Stimulated activated naive CD8-positive, alpha-beta T cell treated with anti-CD3 and anti-CD28 coated beads, Interleukin-15, amount 100 ng/mL, for 72 hours (primary cell): ENCODE data around the gene ALOXE3.
A peak's percentile ranks its signal among the peaks of the same experiment; 100 is the strongest.

ENCODE experiments used
- ATAC-seq: fragments of 150-1000 bp; cut with Tn5 transposase; 2 replicates; pipeline ENCODE4 v1.10.0; 2021; ENCODE audit warnings: mild to moderate bottlenecking, moderate library complexity
- DNase-seq, 2 donors: peaks; one replicate each; pipeline ENCODE4 v3.0.0; 2021 to 2022
- H3K27ac Mint-ChIP-seq, 2 donors: one replicate each; pipeline ENCODE4 v1.8.0; 2022; ENCODE audit warnings: mild to moderate bottlenecking in 2 of 2, mixed read lengths in 2 of 2, moderate library complexity in 2 of 2
- H3K27me3 Mint-ChIP-seq: one replicate; pipeline ENCODE4 v1.8.0; 2022; ENCODE audit warnings: mixed read lengths
- H3K4me1 Mint-ChIP-seq: one replicate; pipeline ENCODE4 v1.8.0; 2022; ENCODE audit warnings: mild to moderate bottlenecking, mixed read lengths
- H3K4me3 Mint-ChIP-seq, 2 donors: one replicate each; pipeline ENCODE4 v1.8.0; 2022; ENCODE audit warnings: mild to moderate bottlenecking in 2 of 2, mixed read lengths in 2 of 2, moderate library complexity in 1 of 2
- H3K9me3 Mint-ChIP-seq, 2 donors: one replicate each; pipeline ENCODE4 v1.8.0; 2022; ENCODE audit warnings: mixed read lengths in 2 of 2

The ALOXE3 gene

DNA sequence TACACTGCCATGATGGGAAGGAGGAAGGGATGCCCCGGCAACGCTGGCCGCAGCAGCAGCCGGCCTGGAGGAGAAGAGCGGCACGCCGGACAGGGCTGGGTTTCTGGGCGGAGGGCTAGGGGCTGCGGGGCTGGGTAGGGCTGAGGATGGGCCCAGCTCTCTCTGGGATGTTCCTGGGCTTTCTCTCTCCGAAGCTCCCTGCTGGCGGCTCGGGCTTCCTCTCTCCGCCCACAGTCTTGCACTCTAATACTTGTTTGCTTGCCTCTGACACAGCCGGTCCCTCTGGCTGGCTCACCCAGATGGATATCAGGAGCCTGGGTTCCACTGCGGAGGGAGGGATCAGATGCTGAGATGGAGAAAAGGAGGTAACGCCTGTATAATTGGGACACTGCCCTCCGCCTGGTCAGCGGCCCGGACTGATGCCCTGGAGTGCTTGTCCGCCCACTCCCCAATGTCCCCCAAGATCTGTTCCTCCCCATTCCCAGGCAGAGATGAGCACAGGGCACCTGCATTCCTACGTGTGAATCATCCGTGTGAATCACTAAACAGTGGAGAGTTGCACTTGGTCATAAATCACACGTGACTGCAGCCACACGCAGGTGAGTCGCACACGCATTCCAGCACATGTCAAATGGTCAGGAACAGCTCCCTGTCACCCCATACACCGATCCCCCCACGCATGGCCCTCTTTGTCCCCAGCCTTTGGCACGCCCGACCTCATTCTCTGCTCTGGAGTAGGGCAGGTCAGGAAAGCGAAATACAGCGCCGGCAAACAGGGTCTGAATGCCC lies at the start of gene ALOXE3:
Gene ALOXE3, minus strand, starts transcription at position 535 of the 789 bp plus-strand sequence. Its CDS starts 524 bp downstream, at position 11.
- ATAC-seq (peak; percentile 1), DNase-seq (peak in 1 of 2 donors; percentile 31)
- peak within 1 kb of the TSS; percentile 95 to 100 for H3K27ac Mint-ChIP-seq
- H3K4me1 Mint-ChIP-seq, result peaks cover 50% of the 10 kb centered on the region
- no peaks in the 10 kb centered on the region for H3K9me3 Mint-ChIP-seq
- H3K27me3 Mint-ChIP-seq, result peaks cover 61% of the 10 kb centered on the region
- H3K4me3 Mint-ChIP-seq, result peak within 1 kb of the TSS; percentile 91 to 96

GRCh38 chr17:8167526-8167925 lies 49.2 kb upstream of the ALOXE3 start:
- Mint-ChIP-seq H3K4me3 (no peak overlapping the region), H3K27me3 (no peaks in the 10 kb centered on the region), H3K4me1 (peaks cover 52% of the 10 kb centered on the region), H3K27ac (no peak overlapping the region), H3K9me3 (no peaks in the 10 kb centered on the region)
- ATAC-seq (no peak), DNase-seq (no peak)

GRCh38 chr17:8166731-8167130 lies 48.4 kb upstream of the ALOXE3 start:
- Mint-ChIP-seq H3K4me1 (peaks cover 47% of the 10 kb centered on the region), H3K4me3 (no peak overlapping the region), H3K27ac (peak overlapping the region in 1 of 2 donors; percentile 34), H3K9me3 (no peaks in the 10 kb centered on the region), H3K27me3 (no peaks in the 10 kb centered on the region)
- ATAC-seq (no peak), DNase-seq (no peak)

- Mint-ChIP-seq H3K9me3 (no peaks in the 10 kb centered on the region), H3K4me3 (peak overlapping the region; percentile 87 to 96), H3K4me1 (peaks cover 57% of the 10 kb centered on the region), H3K27me3 (no peaks in the 10 kb centered on the region), H3K27ac (peak overlapping the region; percentile 94 to 99)
- DNase-seq, result no peak
- ATAC-seq, result peak; percentile 49
These were observed 46.5 kb upstream of the ALOXE3 start for GRCh38 chr17:8164815-8165131.

GRCh38 chr17:8163978-8164814 lies 45.9 kb upstream of the ALOXE3 start:
- peak overlapping the region; percentile 94 to 99 for H3K27ac Mint-ChIP-seq
- H3K9me3 Mint-ChIP-seq, result no peaks in the 10 kb centered on the region
- H3K27me3 Mint-ChIP-seq, result no peaks in the 10 kb centered on the region
- H3K4me1 Mint-ChIP-seq, result peaks cover 62% of the 10 kb centered on the region
- DNase-seq, result peak in 1 of 2 donors; percentile 76
- H3K4me3 Mint-ChIP-seq, result peak overlapping the region; percentile 87 to 96
- peak; percentile 80 for ATAC-seq

DNA sequence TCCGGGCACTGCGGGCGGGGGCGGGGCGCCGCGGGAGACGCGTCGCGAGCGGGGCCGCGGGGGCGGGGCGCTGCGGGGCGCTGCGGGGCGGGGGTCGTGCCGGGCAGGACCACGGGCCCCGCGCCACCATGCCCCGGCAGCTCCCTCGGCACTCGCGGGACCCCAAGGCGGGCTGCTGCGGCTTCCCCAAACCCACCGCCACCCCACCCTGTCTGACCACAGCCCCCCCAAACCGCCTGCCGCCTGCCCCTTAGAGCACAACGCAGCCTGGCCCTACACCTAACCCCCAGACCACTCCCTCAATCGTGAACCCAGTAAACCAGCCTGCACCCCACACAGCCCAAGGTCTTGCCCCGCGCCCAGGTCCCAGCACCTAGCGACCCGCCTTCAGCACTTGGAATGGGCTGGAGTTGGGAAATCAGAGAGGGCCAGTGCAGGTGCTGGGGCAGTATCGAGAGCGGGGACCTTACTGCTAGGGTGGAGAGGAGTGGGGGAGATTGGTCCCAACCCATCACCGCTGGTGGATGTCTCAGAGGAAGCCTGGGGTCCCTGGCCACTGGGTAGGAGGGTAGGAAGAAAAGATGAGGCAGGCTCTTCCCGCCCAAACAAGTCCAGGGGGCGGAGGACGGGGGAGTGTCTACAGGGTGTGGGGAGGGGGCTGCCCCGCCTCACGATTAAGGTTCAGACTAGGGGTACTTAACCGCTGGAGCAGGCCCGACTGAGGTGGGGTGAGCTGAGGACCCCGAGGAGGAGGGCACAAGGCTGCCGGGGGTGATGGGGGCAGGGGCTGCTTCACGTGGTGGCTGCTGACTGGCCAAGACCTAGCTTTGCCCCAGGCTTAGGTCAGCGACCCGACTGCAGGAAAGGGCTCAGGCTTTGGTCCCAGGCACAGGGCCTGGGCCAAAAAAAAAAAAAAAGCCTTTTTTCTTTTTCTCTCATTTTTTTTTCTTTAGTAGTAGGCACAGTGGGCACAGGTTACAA lies 45.0 kb upstream of the ALOXE3 start:
- Mint-ChIP-seq H3K27me3 (no peaks in the 10 kb centered on the region), H3K27ac (peak overlapping the region; percentile 94 to 99), H3K9me3 (no peaks in the 10 kb centered on the region), H3K4me1 (peaks cover 72% of the 10 kb centered on the region), H3K4me3 (peak overlapping the region; percentile 87 to 96)
- DNase-seq (peak in 1 of 2 donors; percentile 35), ATAC-seq (peak; percentile 20)

DNA sequence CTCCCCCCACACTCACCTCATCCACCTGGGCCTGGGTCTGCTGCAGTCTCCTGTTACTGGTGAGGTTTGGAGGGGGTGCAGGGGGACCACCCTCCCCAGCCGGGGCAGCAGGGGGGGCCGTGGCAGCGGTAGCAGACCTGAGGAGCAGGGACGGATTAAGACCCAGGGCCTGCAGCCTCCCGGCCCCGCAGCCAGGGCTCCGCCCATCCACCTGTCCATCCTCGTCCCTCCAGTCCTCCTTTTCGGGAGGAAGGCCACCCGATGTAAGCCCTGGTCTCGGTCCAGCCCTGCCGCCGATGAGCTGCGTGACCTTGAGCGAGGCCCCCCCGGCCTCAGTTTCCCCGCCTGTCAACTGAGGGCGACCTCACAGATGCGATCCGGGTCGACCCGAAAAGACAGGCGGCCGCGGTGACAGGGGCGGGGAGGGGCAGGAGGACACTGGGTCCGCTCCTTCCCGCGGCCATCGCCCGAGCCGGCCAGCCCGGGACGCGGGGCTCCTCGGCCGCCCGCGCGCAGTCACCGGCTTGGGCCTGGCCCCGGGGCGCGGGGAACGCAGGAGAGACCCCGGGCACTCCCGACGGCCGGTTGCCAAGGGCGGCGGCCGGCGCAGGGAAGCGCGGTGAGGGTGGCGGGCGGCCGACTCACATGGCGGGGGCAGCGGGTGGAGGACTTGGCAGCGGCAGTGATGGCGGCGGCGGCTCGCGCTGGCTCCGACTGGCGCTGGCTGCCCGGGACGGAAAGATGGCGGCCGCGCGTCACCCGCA lies 44.1 kb upstream of the ALOXE3 start, which contains the start of gene VAMP2:
Gene VAMP2, minus strand, starts transcription at position 716 of the 764 bp plus-strand sequence. Its CDS starts 69 bp downstream, at position 647.
- H3K4me3 Mint-ChIP-seq, result peak within 1 kb of the TSS; percentile 87 to 96
- H3K4me1 Mint-ChIP-seq, result peaks cover 72% of the 10 kb centered on the region
- no peaks in the 10 kb centered on the region for H3K27me3 Mint-ChIP-seq
- DNase-seq, result peak; percentile 82 to 83
- peak; percentile 61 for ATAC-seq
- H3K9me3 Mint-ChIP-seq, result no peaks in the 10 kb centered on the region
- peak within 1 kb of the TSS; percentile 94 to 99 for H3K27ac Mint-ChIP-seq

- H3K4me1 Mint-ChIP-seq, result peaks cover 68% of the 10 kb centered on the region
- DNase-seq (no peak), ATAC-seq (no peak)
- H3K9me3 Mint-ChIP-seq, result no peaks in the 10 kb centered on the region
- peak overlapping the region; percentile 85 to 87 for H3K4me3 Mint-ChIP-seq
- H3K27ac Mint-ChIP-seq, result peak overlapping the region; percentile 49 to 87
- no peaks in the 10 kb centered on the region for H3K27me3 Mint-ChIP-seq
These were observed 43.2 kb upstream of the ALOXE3 start for GRCh38 chr17:8161289-8162232.

DNA sequence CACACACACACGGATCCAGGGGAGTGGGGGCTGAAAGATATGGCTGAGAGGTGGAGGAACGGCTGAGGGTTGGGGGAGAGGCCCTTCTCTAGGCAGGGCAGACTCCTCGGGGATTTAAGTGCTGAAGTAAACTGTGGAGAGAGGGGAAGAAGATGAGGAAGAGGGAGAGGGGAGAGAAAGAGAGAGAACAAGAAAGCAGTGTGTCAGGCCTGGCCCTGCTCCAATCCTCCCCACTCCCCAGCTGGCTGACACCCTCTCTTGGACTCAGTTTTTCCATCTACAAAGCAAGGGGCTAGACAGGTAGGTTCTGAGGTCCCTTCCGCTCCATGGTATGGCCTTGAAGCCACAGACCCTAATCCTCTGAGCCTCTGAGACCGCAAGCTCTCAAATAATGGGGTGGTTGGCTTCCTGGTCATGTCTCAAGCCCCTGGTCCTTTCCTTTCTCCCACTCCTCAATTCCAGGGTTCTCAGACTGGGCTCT lies 42.5 kb upstream of the ALOXE3 start:
- Mint-ChIP-seq H3K27me3 (no peaks in the 10 kb centered on the region), H3K4me1 (peaks cover 65% of the 10 kb centered on the region), H3K4me3 (peak overlapping the region; percentile 85 to 87), H3K9me3 (no peaks in the 10 kb centered on the region), H3K27ac (peak overlapping the region; percentile 49 to 87)
- no peak for DNase-seq
- no peak for ATAC-seq

DNA sequence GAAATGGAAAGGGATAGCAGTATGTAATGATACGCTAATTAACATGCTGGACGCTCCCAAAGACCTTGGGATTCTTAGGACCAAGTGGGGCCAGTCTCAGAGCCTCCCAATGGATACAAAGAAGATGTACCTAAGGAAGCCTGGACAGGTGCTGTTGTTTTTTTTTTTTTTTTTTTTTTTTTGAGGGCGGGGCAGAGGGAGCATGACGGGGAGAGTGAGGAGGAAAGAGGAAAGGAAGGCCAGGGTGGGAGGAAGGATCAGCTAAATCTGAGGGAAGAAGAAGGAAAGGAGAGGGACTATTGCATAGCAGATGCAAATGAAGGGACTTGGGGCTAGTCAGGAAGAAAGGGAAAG lies 41.9 kb upstream of the ALOXE3 start:
- H3K9me3 Mint-ChIP-seq, result no peaks in the 10 kb centered on the region
- ATAC-seq (no peak), DNase-seq (no peak)
- H3K27ac Mint-ChIP-seq, result peak overlapping the region in 1 of 2 donors; percentile 88
- H3K4me1 Mint-ChIP-seq, result peaks cover 62% of the 10 kb centered on the region
- no peaks in the 10 kb centered on the region for H3K27me3 Mint-ChIP-seq
- peak overlapping the region; percentile 85 to 87 for H3K4me3 Mint-ChIP-seq

DNA sequence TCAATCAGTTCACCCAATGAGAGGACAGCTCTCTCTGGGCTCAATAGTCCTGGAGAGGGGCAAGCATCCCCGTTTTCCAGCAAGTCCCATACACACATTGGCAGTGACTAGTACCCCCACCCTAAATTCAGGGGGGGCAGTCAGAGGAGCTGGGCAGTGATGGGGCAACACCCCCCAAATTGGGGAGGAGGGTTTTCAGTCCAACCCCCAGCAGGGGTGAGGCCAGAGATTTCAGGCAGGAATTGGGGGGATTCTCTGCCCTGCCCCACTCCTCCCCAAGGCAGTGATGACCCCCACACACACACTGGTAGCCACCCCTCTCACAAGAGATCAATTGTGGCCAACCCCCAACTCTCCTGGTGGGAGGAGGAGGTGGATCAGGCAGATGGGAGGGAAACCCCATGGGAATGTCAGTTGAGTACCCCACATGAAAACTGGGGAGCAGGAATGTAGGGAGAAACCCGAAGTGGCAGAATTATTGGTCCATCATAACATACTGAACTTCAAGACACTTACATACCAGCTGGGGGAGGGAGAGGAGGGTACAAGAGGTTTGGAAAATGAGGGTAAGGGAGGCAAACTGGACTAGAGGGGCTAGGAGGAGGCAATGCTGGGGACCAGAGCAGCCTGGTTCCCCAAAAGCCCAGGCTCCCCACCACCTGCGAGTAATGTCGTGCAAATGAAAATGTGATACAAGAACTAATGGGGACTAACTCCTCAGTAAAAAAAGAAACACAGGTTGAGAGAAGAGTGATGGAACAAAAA lies 41.3 kb upstream of the ALOXE3 start:
- ATAC-seq (no peak), DNase-seq (no peak)
- Mint-ChIP-seq H3K4me1 (peaks cover 56% of the 10 kb centered on the region), H3K27ac (peak overlapping the region in 1 of 2 donors; percentile 88), H3K9me3 (no peaks in the 10 kb centered on the region), H3K27me3 (no peaks in the 10 kb centered on the region), H3K4me3 (peak overlapping the region; percentile 51 to 64)

DNA sequence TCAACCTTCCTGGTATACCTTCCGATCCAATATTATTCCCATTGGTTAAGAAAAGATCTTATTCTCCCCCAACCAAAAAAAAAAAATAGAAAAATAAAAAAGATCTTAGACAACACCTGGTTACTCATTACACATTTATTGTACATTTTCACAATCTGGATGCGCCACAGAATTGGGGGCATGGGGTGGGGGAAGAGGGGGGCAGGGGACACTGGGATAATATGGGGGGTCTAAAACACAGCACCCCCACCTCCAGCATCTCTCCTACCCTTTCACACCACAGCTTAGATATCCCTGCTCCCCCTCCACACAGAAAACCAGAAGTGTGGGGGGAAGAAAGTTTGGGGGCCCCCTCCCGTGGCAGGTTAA lies 40.7 kb upstream of the ALOXE3 start:
- Mint-ChIP-seq H3K9me3 (no peaks in the 10 kb centered on the region), H3K4me3 (peak overlapping the region; percentile 20 to 21), H3K27ac (no peak overlapping the region), H3K4me1 (peaks cover 50% of the 10 kb centered on the region), H3K27me3 (no peaks in the 10 kb centered on the region)
- peak in 1 of 2 donors; percentile 8 for DNase-seq
- no peak for ATAC-seq
